ENCODE data around the gene CBL. TPM values are rescaled to one million over a fixed set of nuclear protein-coding genes. Genes with fewer than 3 reads are reported as not detected.

CBL gene
- total RNA-seq, 1 donor, result 9.0 TPM

GRCh38 chr11:119258180-119258579, 52.0 kb downstream of the CBL start:
- Histone ChIP-seq H2AFZ (ENCODE audit: low read length) (no peak overlapping the region), H3K4me1 (ENCODE audit: insufficient read depth, low read length) (peaks cover 12% of the 10 kb centered on the region), H3K27ac (ENCODE audit: low read depth, low read length) (no peak overlapping the region), H3K79me2 (ENCODE audit: insufficient read depth, low read length) (peaks cover 65% of the 10 kb centered on the region), H3K4me2 (ENCODE audit: insufficient read depth, low read length) (no peak overlapping the region), H3K4me3 (ENCODE audit: insufficient read depth, low read length) (no peak overlapping the region), H3K27me3 (ENCODE audit: insufficient read depth, low read length) (no peaks in the 10 kb centered on the region), H3K9me3 (ENCODE audit: low read depth, low read length) (no peaks in the 10 kb centered on the region), H4K20me1 (ENCODE audit: insufficient read depth, low read length) (peaks cover 15% of the 10 kb centered on the region), H3K36me3 (ENCODE audit: insufficient read depth, low read length) (no peaks in the 10 kb centered on the region)
- no peak for DNase-seq (ENCODE audit: insufficient read length, low spot score, missing footprints)
- TF ChIP-seq, protein P1, sequence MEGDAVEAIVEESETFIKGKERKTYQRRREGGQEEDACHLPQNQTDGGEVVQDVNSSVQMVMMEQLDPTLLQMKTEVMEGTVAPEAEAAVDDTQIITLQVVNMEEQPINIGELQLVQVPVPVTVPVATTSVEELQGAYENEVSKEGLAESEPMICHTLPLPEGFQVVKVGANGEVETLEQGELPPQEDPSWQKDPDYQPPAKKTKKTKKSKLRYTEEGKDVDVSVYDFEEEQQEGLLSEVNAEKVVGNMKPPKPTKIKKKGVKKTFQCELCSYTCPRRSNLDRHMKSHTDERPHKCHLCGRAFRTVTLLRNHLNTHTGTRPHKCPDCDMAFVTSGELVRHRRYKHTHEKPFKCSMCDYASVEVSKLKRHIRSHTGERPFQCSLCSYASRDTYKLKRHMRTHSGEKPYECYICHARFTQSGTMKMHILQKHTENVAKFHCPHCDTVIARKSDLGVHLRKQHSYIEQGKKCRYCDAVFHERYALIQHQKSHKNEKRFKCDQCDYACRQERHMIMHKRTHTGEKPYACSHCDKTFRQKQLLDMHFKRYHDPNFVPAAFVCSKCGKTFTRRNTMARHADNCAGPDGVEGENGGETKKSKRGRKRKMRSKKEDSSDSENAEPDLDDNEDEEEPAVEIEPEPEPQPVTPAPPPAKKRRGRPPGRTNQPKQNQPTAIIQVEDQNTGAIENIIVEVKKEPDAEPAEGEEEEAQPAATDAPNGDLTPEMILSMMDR (IDR thresholded peaks at IDR 0.05; ENCODE audit: extremely low read depth, low read depth, low read length), result no peak

DNA sequence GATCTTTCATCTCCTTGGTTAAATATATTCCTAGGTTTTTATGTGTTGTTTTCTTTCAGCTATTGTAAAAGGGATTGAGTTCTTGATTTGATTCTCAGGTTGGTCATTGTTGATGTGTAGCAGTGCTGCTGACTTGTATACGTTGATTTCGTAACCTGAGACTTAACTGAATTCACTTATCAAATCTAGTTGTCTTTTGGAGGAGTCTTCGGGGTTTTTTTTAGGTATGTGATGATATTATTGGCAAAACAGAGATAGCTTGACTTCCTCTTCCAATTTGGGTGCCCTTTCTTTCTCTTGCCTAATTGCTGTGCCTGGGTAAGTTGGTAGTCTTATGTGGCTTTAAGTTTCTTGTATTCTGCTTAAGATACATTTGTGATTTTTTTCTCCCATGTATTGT, 52.8 kb downstream of the CBL start:
- Histone ChIP-seq H3K9me3 (ENCODE audit: low read depth, low read length) (no peaks in the 10 kb centered on the region), H3K4me3 (ENCODE audit: insufficient read depth, low read length) (no peak overlapping the region), H3K4me2 (ENCODE audit: insufficient read depth, low read length) (no peak overlapping the region), H3K4me1 (ENCODE audit: insufficient read depth, low read length) (peaks cover 20% of the 10 kb centered on the region), H3K27ac (ENCODE audit: low read depth, low read length) (no peak overlapping the region), H4K20me1 (ENCODE audit: insufficient read depth, low read length) (peaks cover 19% of the 10 kb centered on the region), H3K79me2 (ENCODE audit: insufficient read depth, low read length) (peaks cover 73% of the 10 kb centered on the region), H3K27me3 (ENCODE audit: insufficient read depth, low read length) (no peaks in the 10 kb centered on the region), H2AFZ (ENCODE audit: low read length) (no peak overlapping the region), H3K36me3 (ENCODE audit: insufficient read depth, low read length) (no peaks in the 10 kb centered on the region)
- TF ChIP-seq, protein P1 (IDR thresholded peaks at IDR 0.05; ENCODE audit: extremely low read depth, low read depth, low read length), result no peak
- DNase-seq (ENCODE audit: insufficient read length, low spot score, missing footprints), result no peak

DNA sequence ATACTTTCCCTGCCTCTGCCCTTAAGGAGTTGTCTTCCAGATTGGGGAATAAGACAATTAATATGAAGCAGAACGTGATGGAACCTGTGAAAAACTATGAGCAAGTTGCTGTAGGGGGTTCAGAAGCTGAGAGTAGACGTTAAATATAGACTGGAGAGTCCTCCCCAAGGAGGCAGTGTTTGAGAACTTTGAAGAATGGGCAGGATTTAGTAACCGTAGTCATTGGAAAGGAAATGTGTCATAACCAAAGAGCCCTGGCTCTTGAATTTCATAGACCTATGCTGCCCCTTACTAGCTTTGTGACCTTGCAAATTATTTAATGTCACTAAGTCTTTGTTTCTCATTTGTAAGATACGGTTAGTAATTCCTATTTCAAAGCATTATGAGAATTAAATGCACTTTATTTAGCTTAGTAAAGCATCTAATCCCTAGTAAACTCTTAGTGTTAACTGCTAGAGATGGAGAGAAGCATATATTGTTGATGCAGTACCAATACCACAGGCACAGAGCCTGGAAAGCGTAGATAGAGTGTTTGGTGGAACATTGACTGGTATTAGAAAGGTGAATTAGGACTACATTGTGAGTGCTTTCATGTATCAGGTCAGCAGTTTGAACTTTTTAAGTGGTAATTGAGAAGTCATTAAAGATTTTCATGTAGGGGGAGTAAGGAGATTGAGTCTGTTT, 56.7 kb downstream of the CBL start:
- no peaks in the 10 kb centered on the region for H3K9me3 ChIP-seq (ENCODE audit: low read depth, low read length)
- H3K4me3 ChIP-seq (ENCODE audit: insufficient read depth, low read length), result peak overlapping the region; percentile 19
- peak overlapping the region; percentile 61 for H3K4me2 ChIP-seq (ENCODE audit: insufficient read depth, low read length)
- peaks cover 91% of the 10 kb centered on the region for H3K79me2 ChIP-seq (ENCODE audit: insufficient read depth, low read length)
- H3K36me3 ChIP-seq (ENCODE audit: insufficient read depth, low read length), result no peaks in the 10 kb centered on the region
- peak overlapping the region; percentile 63 for H3K27ac ChIP-seq (ENCODE audit: low read depth, low read length)
- H3K4me1 ChIP-seq (ENCODE audit: insufficient read depth, low read length), result peaks cover 20% of the 10 kb centered on the region
- DNase-seq (ENCODE audit: insufficient read length, low spot score, missing footprints), result peak; percentile 87
- H2AFZ ChIP-seq (ENCODE audit: low read length), result peak overlapping the region; percentile 19
- no peaks in the 10 kb centered on the region for H3K27me3 ChIP-seq (ENCODE audit: insufficient read depth, low read length)
- H4K20me1 ChIP-seq (ENCODE audit: insufficient read depth, low read length), result peaks cover 19% of the 10 kb centered on the region
- TF ChIP-seq, protein P1 (IDR thresholded peaks at IDR 0.05; ENCODE audit: extremely low read depth, low read depth, low read length), result peak; percentile 28

DNA sequence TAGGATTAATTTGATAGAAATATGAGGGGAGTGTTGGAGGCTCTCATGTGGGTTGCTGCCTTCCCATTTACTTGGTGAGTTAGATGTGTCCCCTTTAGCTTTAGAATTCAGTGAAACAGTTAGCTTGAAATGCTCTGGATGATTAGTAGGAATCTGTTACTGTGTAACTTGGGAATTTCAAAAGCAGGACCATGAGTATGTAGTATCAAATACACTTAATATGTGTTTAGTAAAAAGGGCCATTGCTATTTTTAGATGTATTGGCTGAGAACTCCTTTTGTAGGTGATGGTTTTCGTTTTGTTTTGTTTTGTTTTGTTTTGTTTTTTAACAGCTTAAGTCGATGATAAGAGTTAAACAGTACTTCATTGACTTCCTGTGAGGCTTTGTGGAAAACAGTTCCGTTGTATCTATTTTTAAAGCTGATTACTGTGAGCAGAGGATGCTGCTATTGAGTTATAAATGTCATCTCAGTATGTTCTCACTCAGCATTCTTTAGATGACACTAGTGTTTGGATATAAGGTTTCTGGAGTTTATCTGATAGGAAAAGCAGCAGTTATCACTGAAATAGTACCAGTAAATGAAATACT, 57.3 kb downstream of the CBL start:
- peaks cover 16% of the 10 kb centered on the region for H4K20me1 ChIP-seq (ENCODE audit: insufficient read depth, low read length)
- peaks cover 20% of the 10 kb centered on the region for H3K4me1 ChIP-seq (ENCODE audit: insufficient read depth, low read length)
- H2AFZ ChIP-seq (ENCODE audit: low read length), result peak overlapping the region; percentile 42
- no peaks in the 10 kb centered on the region for H3K36me3 ChIP-seq (ENCODE audit: insufficient read depth, low read length)
- peak overlapping the region; percentile 61 for H3K4me2 ChIP-seq (ENCODE audit: insufficient read depth, low read length)
- TF ChIP-seq, protein P1 (IDR thresholded peaks at IDR 0.05; ENCODE audit: extremely low read depth, low read depth, low read length), result no peak
- peak overlapping the region; percentile 8 for H3K4me3 ChIP-seq (ENCODE audit: insufficient read depth, low read length)
- peaks cover 89% of the 10 kb centered on the region for H3K79me2 ChIP-seq (ENCODE audit: insufficient read depth, low read length)
- no peak for DNase-seq (ENCODE audit: insufficient read length, low spot score, missing footprints)
- no peaks in the 10 kb centered on the region for H3K27me3 ChIP-seq (ENCODE audit: insufficient read depth, low read length)
- no peaks in the 10 kb centered on the region for H3K9me3 ChIP-seq (ENCODE audit: low read depth, low read length)
- peak overlapping the region; percentile 42 for H3K27ac ChIP-seq (ENCODE audit: low read depth, low read length)

Data from osteoblast (primary cell).